Prostate gland (tissue), 2 donors: ENCODE results near the gene LRRC28. TPM values are rescaled to one million over a fixed set of nuclear protein-coding genes. Genes with fewer than 3 reads are reported as not detected.

ENCODE experiments used
- DNase-seq: peaks from one replicate; pipeline ENCODE4 v3.0.0-alpha.2; 2019; ENCODE audit warnings: low spot score
- H3K27ac ChIP-seq, 2 donors: fragments of 200-600 bp; sonication (generic); 2 replicates each; pipeline ENCODE4 v1.5.1; 2017 to 2019
- H3K27me3 ChIP-seq: fragments of 200-600 bp; sonication (generic); replicated peaks from 2 replicates; pipeline ENCODE4 v1.5.1; 2019; ENCODE audit not compliant: insufficient read depth
- H3K36me3 ChIP-seq, 2 donors: fragments of 200-600 bp; sonication (generic); 1 replicate in 1 of 2; 2 replicates in 1 of 2; pipeline versions ENCODE4 v1.5.1 to v1.8.1; 2017 to 2019
- H3K4me1 ChIP-seq: fragments of 200-600 bp; sonication (generic); replicated peaks from 2 replicates; pipeline ENCODE4 v1.5.1; 2019
- H3K4me3 ChIP-seq, 2 donors: fragments of 200-600 bp; sonication (generic); 2 replicates each; pipeline ENCODE4 v1.5.1; 2017 to 2019
- H3K9me3 ChIP-seq: fragments of 200-600 bp; sonication (generic); 2 replicates; pipeline ENCODE4 v1.5.1; 2017
- CTCF ChIP-seq, 4 experiments: fragments of 200-600 bp in 2 of 4; fragments of 450-650 bp in 2 of 4; sonication (generic) in 2 of 4; IDR thresholded peaks; 1 replicate in 3 of 4; 2 replicates in 1 of 4; pipeline ENCODE4 v1.5.1; 2016 to 2019; ENCODE audit warnings: antibody characterized with exemption in 4 of 4, mild to moderate bottlenecking in 2 of 4, moderate library complexity in 2 of 4
- POLR2A ChIP-seq: fragments of 450-650 bp; IDR thresholded peaks from one replicate; pipeline ENCODE4 v1.6.1; 2016; ENCODE audit warnings: antibody characterized with exemption, mild to moderate bottlenecking
- POLR2AphosphoS5 ChIP-seq: sonication (generic); formaldehyde crosslinking; IDR thresholded peaks from one replicate; pipeline ENCODE4 v1.6.1; 2017; ENCODE audit warnings: antibody characterized with exemption
- WGBS: methylation state at CpG from one replicate; pipeline ENCODE4 v1.1.5; 2018; 5-methylcytosine and 5-hydroxymethylcytosine counted together
- intact Hi-C: fragments of 100-400 bp; cut with DNase I; formaldehyde crosslinking; loops from one replicate; pipeline ENCODE4 v1.14.2; 2022
- total RNA-seq, 2 donors: library from RNA; depleted of rRNA; stranded (reverse); fragments of >200 nt; gene quantifications; one replicate each; pipeline ENCODE4 v1.1.0, GENCODE V29; 2016

LRRC28 gene
- total RNA-seq, 2 donors from 2014 or later, result 16.0 to 36.8 TPM

GRCh38 chr15:99248000-99248715 lies 3.1 kb upstream of the LRRC28 start:
- 69% methylated on average over 7 of the region's 7 CpGs for WGBS
- peaks cover 5% of the 10 kb centered on the region for H3K4me1 ChIP-seq
- no peaks in the 10 kb centered on the region for H3K9me3 ChIP-seq
- intact Hi-C loops, result no loop called here
- no peak overlapping the region for H3K4me3 ChIP-seq
- no peaks in the 10 kb centered on the region for H3K36me3 ChIP-seq
- no peaks in the 10 kb centered on the region for H3K27me3 ChIP-seq
- no peak overlapping the region for H3K27ac ChIP-seq
- no peak for DNase-seq
- TF ChIP-seq POLR2A (no peak), POLR2AphosphoS5 (no peak), CTCF (IDR thresholded peaks at IDR 0.05) (no peak)

- peaks cover 5% of the 10 kb centered on the region for H3K4me1 ChIP-seq
- H3K27me3 ChIP-seq, result no peaks in the 10 kb centered on the region
- peak within 1 kb of the TSS; percentile 85 to 92 for H3K27ac ChIP-seq
- DNase-seq, result peak; percentile 40
- H3K4me3 ChIP-seq, result peak within 1 kb of the TSS; percentile 44 to 62
- intact Hi-C loops, result no loop called here
- no peaks in the 10 kb centered on the region for H3K9me3 ChIP-seq
- WGBS, result 2% methylated on average over 14 of the region's 14 CpGs
- TF ChIP-seq CTCF (IDR thresholded peaks at IDR 0.05), result no peak
- TF ChIP-seq POLR2A, result peak; percentile 46
- peak; percentile 85 for TF ChIP-seq POLR2AphosphoS5
- H3K36me3 ChIP-seq, result no peaks in the 10 kb centered on the region
Measured at GRCh38 chr15:99249270-99249841, 1.9 kb upstream of the LRRC28 start, which contains the start of gene TTC23. Gene TTC23, minus strand, starts transcription at chr15:99249581. Its CDS starts 20,869 bp downstream, at chr15:99228712.

- H3K27ac ChIP-seq, result peak overlapping the region; percentile 72 to 92
- 21% methylated on average over 4 of the region's 4 CpGs for WGBS
- no peak for DNase-seq
- peak overlapping the region in 1 of 2 donors; percentile 44 for H3K4me3 ChIP-seq
- no peaks in the 10 kb centered on the region for H3K9me3 ChIP-seq
- H3K4me1 ChIP-seq, result peaks cover 5% of the 10 kb centered on the region
- TF ChIP-seq POLR2A (no peak), POLR2AphosphoS5 (no peak), CTCF (IDR thresholded peaks at IDR 0.05) (no peak)
- intact Hi-C loops, result no loop called here
- H3K27me3 ChIP-seq, result no peaks in the 10 kb centered on the region
- no peaks in the 10 kb centered on the region for H3K36me3 ChIP-seq
Measured at GRCh38 chr15:99250001-99250400, 1.3 kb upstream of the LRRC28 start.

- H3K4me1 ChIP-seq, result peaks cover 5% of the 10 kb centered on the region
Measured at GRCh38 chr15:99250494-99250856, 806 bp upstream of the LRRC28 start.

More at GRCh38 chr15:99250494-99250856, 806 bp upstream of the LRRC28 start:
- Histone ChIP-seq H3K27me3 (no peaks in the 10 kb centered on the region), H3K4me3 (peak overlapping the region; percentile 62 to 80), H3K36me3 (no peaks in the 10 kb centered on the region), H3K27ac (peak overlapping the region; percentile 85 to 92), H3K9me3 (no peaks in the 10 kb centered on the region)
- WGBS, result 13% methylated on average over 7 of the region's 7 CpGs
- DNase-seq, result no peak
- intact Hi-C loops, result no loop called here
- TF ChIP-seq POLR2AphosphoS5 (no peak), CTCF (IDR thresholded peaks at IDR 0.05) (no peak), POLR2A (no peak)
